GM19025 (cell line): ENCODE results near the gene PLCL1.

Experiments used
- ATAC-seq: cut with Tn5 transposase; IDR thresholded peaks from one replicate; pipeline ENCODE4 v1.9.1; 2021; ENCODE audit warnings: mild to moderate bottlenecking, low read depth, moderate library complexity; ENCODE audit not compliant: unreplicated experiment

PLCL1 gene

DNA sequence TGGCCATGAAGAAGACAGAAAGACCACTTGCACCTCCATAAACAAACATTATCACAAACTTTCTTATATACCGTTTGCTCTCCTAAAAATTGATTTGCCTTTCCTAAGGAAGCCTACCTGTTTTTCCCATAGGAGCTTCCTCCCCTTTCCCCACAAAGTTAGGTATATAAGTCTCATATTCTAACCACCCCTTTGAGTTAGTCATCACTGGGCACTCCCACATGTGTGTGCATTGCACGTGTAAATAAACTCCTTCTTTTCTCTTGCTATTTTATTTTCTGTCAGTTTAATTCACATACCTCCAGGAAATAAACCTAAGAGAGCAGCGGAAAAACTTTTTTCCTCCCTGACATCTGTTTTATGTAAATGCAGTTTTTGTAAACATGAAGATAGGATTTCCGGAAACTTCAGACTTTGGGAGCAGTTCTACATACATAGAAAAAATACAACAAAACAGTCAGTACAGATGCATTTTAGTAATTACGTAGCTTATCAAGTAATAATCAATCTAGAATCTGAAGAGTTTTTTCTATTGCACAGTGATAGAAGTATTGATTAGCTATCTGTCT lies 46.6 kb downstream of the PLCL1 start:
- ATAC-seq, result no peak

DNA sequence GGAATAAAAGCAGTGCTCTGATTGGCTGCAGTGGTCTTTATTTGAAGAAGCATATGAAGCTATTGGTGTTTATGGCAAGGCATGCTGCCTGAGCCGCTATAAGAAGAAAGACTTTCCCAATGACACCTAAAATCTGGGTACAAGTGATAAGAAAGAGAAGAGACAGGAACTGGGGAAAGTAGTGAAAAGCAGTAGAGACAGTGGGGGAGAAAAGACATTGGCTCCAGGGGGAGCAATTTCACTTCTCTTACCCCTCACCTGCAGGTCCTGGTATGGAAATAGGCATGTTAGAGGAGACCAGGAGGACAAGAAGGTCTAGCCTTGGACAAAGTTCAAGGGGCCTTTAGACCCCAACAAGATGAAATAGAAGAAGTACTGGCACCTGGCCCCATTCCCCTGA lies 47.1 kb downstream of the PLCL1 start:
- ATAC-seq, result peak; percentile 61

GRCh38 chr2:197852108-197852507 lies 47.7 kb downstream of the PLCL1 start:
- ATAC-seq, result no peak

DNA sequence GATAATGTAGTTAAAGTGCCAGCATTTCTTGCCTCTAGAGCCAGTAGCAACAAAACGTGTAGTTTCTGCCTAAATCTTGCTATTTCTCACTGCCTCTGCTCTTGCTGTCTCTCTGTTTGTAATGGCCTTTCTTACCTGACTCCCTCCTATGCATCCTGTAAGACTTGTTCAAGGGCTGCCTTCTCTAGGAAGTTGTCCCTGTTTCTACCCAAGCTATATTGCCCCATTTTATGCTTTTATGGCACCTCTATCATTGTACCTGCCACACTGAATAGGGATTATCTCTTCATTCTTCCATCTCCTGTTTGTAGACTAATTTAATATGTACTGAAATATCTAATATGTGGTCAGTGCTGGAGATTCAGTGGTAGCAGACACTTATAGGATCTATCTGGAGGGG lies 49.2 kb downstream of the PLCL1 start:
- no peak for ATAC-seq

DNA sequence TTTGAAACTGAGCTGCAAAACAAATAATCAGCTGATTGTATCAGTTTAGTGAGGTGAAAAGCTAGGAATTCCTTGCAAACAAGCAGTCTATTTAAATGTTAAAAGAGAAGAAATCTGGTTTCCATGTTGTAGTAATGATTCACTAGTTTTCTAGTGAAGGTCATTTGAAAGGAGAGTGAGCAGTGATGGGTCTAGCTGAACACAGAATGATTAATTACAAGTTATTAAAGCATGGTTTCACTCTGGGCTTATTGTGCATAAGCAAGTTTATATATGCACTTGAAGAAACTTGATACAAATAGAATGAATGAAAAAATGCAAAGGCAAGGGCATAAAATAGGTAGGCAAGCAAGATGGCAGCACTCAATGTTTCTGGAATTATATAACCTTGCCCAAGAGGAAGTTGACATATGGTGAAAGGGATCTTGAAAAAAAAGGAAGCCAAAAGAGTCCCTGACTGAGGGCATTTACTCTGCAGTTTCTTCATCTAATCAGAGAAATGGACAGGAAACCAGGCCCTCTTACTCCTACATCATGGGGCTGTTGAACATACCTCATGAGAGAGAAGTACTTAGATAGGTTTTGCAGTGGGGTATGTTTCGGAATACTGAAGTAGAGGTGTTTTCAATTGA lies 53.2 kb downstream of the PLCL1 start:
- no peak for ATAC-seq

- ATAC-seq, result no peak
Measured at GRCh38 chr2:197858607-197859140, 54.3 kb downstream of the PLCL1 start.

- ATAC-seq, result no peak
Measured at GRCh38 chr2:197862246-197862955, 58.0 kb downstream of the PLCL1 start.

- ATAC-seq, result no peak
Measured at GRCh38 chr2:197863744-197864143, 59.4 kb downstream of the PLCL1 start.

GRCh38 chr2:197866455-197866854 lies 62.1 kb downstream of the PLCL1 start:
- no peak for ATAC-seq

DNA sequence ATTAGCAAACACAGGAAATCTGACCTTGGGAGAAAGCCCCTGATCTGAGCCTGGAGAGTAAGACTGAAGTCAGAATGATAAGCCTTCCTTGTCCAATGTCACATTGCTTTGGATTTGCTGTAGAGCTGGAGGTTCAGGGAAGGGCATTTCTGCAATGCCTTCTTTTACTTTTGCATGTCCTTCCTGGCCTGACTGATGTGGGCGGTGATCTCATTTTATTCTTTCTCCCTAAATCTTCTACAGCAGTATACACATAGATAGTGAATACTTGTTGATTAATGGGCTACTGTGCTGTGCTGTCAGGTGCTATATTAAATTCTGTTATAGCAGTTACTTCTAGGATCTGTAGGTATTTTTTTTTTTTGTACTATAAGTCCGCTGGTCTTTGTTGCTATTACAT lies 62.6 kb downstream of the PLCL1 start:
- no peak for ATAC-seq

DNA sequence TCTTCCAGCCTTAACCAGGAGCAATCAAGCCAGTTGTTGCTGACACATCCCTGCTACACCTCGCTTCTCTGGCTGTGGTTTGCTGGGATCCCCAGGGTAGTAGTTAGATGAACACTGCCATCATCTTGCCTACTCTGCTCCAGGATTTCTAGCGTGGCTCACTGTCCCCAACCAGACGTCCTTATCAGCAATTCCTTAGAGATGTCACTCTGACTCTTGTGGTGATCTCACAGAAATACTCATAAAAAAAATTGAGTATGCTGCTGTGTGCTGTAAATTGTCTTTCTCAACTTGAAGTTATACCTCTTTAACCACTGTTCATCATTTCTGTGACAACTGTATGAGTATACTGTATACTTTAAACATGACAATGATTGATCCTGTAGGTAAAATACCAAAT lies 63.2 kb downstream of the PLCL1 start:
- ATAC-seq, result no peak

DNA sequence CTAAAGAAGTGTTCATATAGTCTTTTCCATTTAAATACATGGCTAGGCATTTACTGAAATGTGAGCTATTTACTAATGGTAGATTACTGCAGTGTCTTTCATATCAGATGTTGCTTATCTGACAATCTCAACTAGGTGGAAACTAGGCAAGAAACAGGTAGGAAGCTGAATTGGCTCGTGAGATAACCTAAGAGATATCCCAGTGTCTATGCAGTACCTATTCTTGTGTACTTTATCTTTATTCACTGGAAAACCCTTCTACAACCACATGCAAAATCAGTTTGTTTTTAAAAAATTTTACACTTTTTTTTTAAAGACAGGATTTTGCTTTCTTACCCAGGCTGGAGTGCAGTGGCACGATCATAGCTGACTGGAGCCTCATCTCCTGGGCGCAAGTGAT lies 63.8 kb downstream of the PLCL1 start:
- no peak for ATAC-seq

GRCh38 chr2:197869041-197869440 lies 64.6 kb downstream of the PLCL1 start:
- no peak for ATAC-seq

DNA sequence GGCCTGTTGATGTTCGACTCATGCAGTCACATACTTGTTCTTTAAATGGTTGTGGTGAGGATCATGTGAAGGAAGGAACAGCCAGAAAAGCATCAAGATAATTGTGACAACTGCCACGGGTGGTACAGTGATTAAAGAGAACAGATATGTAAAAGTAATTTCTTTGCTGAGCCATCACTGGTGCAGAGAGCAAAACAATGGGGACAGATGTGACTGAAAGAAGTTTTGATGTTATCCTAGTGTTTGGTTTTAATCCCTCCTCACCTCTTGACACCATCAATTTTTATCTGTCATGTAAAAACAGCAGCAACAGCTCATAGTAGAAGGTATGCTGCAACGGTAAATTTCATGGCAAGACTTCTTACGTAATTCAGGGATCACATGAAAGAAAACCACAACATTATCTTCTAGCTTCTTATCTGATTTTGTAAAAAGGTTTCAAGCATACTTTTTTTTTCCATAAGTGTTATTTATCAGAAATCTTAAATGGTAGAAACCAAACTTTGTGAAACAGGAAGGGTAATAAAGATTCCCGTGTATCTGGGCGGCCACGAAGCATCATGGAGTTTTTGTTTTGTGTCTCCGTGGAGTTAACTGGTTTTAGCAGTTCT lies 65.2 kb downstream of the PLCL1 start:
- ATAC-seq, result no peak

- ATAC-seq, result no peak
Measured at GRCh38 chr2:197870137-197870536, 65.7 kb downstream of the PLCL1 start.

DNA sequence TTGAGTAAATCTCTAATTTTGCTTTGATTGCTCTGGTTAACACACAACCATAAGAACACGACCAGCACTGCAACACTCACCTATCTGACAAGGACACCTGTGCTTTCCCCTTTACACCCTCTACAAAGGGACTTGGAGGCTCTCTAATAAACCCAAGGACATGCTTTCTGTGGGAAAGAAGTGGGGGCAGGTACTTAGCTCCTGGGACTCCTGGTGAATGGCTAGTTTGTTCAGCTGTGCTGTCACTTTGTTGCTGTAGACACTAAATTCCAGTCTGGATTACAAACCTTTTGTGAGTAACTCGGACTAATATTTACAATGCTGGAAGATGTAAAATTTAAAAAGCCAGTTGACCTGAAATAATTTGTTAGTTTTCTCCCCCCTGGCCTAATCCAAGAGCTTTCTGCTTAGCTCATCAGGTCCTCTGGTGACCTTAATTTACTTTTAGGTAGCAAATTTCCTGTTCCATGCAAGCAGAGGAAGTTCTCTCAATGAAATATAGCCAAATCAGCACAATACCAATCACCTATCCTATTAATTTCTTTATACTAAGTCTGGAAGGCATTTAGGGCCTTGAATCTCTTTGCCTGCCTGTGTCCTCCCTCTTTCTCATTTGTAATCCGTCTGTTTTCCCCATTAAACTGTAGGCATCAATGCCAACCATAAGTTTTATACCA lies 67.5 kb downstream of the PLCL1 start:
- ATAC-seq, result no peak

- no peak for ATAC-seq
Measured at GRCh38 chr2:197873293-197873701, 68.9 kb downstream of the PLCL1 start.

- ATAC-seq, result no peak
Measured at GRCh38 chr2:197875763-197876162, 71.4 kb downstream of the PLCL1 start.

GRCh38 chr2:197876524-197876923 lies 72.1 kb downstream of the PLCL1 start:
- no peak for ATAC-seq

DNA sequence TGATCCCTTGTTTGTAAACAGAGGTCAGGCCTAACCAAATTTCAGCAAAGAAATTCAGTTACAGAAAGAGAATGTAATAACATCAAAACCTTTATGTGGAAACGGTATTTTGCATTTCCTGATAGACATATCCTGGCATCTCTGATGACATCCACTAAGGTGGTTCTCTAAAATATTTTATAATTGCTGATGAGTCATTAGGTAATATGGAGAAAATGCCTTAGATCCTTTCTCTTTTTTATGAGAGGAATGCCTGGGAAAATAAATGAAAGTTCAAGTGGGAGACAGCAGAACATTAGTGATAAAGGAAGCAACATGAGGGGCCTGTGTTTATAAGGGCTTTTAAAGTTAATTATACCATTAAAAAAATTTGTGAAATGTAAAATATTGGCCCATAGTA lies 72.6 kb downstream of the PLCL1 start:
- ATAC-seq, result no peak

DNA sequence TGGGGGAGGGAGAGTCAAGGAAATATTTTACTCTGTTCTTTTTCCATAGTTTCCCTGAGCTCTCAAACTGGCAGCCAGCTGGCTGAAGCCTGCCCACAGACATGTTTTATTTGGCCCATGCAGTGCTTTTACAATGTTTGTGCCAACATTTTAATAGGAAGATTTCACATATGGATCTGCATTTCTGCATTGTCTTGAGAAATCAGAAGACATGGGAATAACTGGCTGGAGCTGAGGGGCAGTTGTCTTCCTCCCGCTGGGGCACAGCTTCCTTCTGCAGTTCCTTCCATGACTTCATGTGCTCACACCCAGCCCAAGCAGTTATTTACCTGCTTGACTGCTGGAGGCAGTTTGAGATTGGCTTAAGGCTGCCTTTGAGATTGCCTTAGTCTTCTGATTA lies 74.4 kb downstream of the PLCL1 start:
- ATAC-seq, result no peak
